GM18907 (cell line): ENCODE data around the gene MARCHF3.
A peak's percentile ranks its signal among the peaks of the same experiment; 100 is the strongest.
"Not testable (repeated sequence)": the region's sequence is repeated elsewhere in the genome, so short reads cannot be mapped to it uniquely, and the experiment has no call there.

Experiments used
- ATAC-seq: cut with Tn5 transposase; IDR thresholded peaks from one replicate; pipeline ENCODE4 v1.9.1; 2021; ENCODE audit warnings: mild to moderate bottlenecking, moderate library complexity; ENCODE audit not compliant: unreplicated experiment

MARCHF3 gene

GRCh38 chr5:126853541-126854307 is 176.6 kb downstream of the MARCHF3 start:
- ATAC-seq, result not testable (repeated sequence)

DNA sequence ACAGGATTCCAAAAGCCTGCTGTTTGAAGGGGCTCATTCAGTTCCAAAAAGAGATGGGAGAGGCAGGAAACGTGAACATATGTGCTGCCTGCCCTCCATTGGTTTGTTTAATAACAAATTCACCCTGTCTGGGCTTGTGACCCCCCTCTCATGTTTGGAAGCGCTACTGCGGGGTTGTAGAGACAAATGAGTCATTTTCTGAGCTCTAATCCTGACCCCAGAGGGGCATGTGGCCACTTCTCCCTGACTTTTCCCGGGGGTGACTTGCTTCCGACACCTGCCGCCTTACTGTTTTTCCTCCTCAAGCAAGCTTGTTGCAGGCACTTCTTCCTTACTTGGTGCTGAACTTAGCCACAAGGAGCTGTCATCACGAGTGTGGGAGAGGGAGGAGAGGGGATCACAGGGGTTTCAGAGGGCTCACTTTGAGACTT is 177.5 kb downstream of the MARCHF3 start:
- ATAC-seq, result no peak

- ATAC-seq, result peak; percentile 87
Measured at GRCh38 chr5:126852091-126852571, 178.2 kb downstream of the MARCHF3 start.

DNA sequence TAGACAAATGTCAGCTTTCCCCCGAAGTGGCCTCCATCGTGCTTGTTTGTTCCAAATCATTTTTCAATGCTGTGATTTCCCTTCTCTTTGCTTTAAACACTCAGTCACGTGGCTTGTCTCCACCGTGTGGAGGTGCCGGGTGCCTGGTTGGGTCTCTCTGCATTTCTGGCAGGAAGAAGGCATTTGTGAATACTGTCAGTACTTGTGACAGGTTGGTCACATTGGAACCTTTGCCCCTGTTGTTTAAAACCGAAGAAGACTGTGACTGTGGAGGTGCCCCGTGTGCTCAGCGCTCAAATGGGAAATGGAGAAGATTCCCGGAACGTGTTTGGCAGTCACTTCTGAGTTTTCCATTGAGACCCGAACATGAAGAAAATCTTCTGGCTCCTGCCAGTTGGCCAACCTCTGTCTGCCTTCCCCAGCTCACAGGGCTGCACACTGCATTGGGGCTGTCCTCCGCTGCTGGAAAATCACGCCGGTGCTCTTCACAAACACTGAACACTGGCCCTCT is 178.8 kb downstream of the MARCHF3 start:
- no peak for ATAC-seq

DNA sequence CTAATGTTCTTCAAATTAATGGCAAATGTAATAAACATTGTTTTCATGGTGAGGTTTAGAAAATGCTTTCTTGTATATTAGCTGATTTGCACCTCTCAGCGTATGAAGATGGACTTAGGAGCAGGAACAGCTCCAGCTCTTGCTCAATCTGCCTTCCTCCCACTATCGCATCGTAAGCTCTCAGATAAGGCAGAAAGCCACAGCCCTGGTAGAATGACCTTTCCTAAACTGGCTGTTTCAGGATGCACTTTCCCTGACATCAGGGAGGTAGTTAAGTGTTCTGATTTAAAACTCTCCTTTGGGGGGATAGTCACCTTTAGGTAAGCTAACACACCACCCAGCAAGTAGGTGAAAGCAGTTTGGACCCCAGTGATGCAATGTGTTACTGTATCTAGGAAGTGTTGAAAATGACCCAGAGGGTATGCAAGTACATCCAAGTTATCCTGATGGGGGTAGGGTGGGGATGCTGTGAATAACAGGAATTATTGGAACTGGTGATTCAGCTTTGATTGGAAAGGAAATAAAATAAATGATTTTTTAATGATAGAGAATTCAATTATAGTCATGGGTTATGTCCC is 181.2 kb downstream of the MARCHF3 start:
- no peak for ATAC-seq

DNA sequence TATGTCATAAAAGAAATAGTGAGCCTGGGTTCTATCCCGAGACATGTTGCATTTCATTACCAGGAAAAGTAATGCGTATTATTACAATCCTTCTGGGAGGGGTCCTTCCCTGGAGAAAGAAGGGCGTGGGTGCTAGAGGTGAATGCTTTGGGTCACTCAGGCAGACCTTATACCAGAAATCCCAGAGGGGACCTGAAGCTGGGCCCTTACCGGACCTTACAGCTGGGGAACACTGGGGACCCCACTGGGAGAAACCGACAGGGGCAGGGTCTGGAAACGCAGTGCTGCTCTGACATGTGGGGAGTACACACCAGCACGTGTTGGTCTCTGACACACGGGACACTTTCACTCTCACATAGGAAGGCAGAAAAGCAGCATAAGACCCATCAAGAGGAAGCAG is 182.1 kb downstream of the MARCHF3 start:
- ATAC-seq, result no peak

DNA sequence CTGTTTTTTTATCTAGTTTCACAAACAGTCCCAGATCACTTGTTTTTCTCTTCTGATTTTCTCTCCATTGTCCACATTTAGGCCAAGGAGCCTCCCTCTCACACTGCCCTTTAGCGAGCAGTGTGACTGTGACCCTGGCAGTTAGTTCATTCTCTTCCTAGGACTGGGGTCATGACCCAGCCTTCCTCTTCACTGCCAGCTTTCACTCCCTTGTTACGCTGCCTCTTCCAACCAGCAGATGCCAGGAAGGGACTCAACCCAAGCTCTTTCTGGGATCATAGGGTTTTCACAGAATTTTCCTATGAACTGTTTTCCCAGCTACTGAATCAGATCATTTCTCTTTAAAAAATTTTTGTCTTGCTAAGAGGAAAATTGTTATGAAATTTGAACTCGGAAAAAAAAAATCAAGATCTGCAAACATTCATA is 182.5 kb downstream of the MARCHF3 start:
- no peak for ATAC-seq

DNA sequence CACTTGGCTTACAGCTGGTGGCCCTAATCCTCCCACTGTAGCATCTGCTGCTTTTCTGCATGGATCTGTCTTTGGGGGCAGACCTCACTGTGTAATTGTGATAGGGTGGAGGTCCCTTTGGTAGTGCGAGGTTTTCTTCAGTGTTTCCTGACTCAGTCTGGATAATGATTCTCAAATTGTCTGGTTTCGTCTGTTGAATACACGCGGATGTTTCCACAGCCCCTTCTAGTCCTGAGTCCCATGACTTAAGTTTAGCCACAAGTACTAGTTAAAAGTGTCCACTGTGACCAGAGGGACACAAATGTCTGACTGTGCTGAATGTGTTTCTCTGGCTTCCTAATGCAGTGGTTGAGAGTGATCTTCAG is 182.9 kb downstream of the MARCHF3 start:
- peak; percentile 34 for ATAC-seq

DNA sequence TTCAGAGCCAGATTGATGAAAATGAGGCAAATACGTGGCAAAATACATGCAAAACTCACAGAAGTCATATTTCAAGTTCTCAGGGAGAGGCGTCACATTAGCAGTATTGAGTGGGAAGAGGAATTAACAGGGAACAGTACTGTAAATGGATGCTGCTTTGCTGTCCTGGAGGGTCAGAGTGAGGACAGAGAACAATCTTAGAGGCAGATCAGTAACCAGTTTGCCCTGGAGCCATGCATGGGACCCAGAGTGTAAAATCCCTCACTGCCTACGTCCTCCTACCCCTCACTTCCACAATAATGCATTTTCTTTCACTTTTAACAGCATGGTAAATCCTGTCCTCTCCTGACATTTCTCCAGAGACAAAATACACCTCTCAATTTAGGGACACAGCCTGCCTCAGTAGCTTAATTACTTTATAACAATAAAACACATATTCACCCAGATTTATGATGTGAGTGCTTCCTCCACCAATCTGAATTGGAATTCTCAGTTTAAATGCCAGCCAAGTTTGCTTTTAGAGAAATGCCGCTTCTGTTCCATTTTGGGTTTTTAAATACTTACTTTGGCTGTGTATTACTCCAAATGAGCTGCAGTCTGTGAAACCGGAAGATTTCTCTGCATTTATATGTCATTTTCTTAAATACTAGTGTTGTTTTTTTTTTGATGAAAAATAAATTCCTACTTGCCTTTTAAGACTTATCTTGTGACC is 183.5 kb downstream of the MARCHF3 start:
- ATAC-seq, result no peak

DNA sequence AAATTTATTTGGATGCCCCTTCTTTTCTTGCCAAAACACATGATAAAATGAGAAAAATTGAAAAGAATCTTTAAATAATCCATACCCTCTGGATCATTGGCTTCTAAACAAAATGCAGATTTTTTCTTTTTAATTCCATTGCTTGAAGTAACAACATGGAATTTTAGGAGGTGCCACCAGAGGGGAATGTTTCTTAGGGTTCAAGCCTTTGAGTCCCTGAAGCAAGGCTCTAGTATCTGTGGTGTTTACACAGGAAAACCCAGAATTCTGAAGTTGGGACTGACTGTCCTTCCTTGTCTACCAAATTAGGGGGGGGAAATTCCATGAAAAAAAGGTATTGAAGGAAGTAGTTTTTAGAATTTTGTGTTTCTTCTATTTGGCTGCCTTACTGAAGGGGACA is 184.0 kb downstream of the MARCHF3 start:
- no peak for ATAC-seq

DNA sequence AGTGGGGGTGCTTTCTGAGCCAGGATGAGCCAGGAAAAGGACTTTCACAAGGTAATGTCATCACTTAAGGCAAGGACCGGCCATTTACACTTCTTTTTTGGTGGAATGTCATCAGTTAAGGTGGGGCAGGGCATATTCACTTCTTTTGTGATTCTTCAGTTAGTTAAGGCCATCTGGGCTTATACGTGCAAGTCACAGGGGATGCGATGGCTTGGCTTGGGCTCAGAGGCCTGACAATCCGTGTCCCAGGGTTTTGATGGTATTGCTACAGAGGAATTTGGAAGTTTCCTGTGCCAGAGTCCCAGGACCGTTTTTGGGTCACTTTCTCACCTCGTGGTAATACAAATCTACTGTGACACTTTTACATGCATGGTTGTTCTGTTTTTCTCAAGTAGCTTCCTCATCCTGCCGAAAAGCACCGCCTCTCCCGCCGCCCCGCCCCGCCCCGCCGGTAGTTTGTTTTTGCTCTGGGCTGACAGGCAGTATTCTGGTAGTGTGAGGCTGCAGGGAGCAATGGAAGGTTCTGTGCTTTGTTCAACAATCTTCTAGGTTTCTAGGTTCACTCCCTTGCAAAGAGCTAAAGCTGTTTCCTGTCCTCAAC is 184.8 kb downstream of the MARCHF3 start:
- ATAC-seq, result peak; percentile 89

DNA sequence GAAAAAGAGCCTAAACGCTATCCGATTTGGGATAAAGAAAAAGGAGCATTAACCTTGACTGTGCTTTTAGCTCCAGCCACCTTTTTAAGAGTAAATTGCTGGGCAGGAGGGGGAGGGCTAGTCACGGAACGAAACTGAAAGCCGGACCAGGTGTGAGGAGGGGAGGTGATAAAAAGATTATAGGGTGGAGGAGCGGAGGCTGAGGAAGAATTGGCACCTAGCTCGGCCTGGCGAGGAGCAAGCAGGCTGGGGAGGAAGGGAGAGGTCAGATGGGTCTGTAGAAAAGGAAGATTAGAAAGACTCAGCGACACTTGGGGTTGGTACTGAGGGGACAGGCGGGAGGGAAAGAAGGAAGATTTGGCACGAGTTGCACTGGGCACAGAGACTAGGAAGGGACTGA is 187.0 kb downstream of the MARCHF3 start:
- ATAC-seq, result not testable (repeated sequence)

DNA sequence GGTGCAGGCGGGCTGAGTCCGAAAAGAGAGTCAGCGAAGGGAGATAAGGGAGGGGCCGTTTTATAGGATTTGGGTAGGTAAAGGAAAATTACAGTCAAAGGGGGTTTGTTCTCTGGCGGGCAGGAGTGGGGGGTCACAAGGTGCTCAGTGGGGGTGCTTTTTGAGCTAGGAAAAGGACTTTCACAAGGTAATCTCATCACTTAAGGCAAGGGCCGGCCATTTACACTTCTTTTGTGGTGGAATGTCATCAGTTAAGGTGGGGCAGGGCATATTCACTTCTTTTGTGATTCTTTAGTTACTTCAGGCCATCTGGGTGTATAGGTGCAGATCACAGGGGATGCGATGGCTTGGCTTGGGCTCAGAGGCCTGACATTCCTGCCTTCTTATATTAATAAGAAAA is 191.0 kb downstream of the MARCHF3 start:
- not testable (repeated sequence) for ATAC-seq

- ATAC-seq, result no peak
Measured at GRCh38 chr5:126837906-126838539, 192.3 kb downstream of the MARCHF3 start.

- no peak for ATAC-seq
Measured at GRCh38 chr5:126837242-126837641, 193.1 kb downstream of the MARCHF3 start.

- no peak for ATAC-seq
Measured at GRCh38 chr5:126836778-126837177, 193.6 kb downstream of the MARCHF3 start.

GRCh38 chr5:126831156-126831555 is 199.2 kb downstream of the MARCHF3 start:
- no peak for ATAC-seq

GRCh38 chr5:126830061-126830460 is 200.3 kb downstream of the MARCHF3 start:
- no peak for ATAC-seq

DNA sequence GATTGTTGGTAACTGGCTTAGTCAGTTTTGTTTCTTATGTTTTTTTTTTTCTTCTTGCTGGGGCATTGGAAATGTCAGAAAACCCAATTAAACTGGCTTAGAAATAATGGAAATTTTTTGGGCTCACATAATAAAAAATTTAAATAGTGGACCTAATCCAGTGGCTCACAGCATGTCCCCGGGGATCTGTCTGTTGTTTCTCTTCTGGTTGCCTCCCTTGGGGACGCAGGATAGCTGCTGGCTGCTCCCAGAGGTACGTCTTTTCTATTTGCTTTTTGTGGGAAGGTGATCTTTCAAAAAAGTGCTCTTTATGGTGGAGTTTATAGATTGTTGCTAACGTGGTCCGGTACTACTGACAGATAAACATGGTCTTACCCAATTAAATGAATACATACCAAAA is 201.3 kb downstream of the MARCHF3 start:
- no peak for ATAC-seq

- ATAC-seq, result no peak
Measured at GRCh38 chr5:126826619-126827215, 203.6 kb downstream of the MARCHF3 start.
